Mucosa of gallbladder (tissue), 1 donor: ENCODE data around the gene LTB4R. TPM values are rescaled to one million over a fixed set of nuclear protein-coding genes. Genes with fewer than 3 reads are reported as not detected.
A peak's percentile ranks its signal among the peaks of the same experiment; 100 is the strongest.

Source experiments
- DNase-seq: peaks from one replicate; pipeline ENCODE4 v3.0.0-alpha.2; 2020; ENCODE audit warnings: low spot score
- total RNA-seq: library from RNA; stranded (reverse); gene quantifications from one replicate; pipeline ENCODE4 v1.2.1, GENCODE V29; 2021
- donor health status: DM: no; HTN: no; CAD: no.

Gene LTB4R
- total RNA-seq, 1 donor from 2014 or later, result 6.5 TPM

DNA sequence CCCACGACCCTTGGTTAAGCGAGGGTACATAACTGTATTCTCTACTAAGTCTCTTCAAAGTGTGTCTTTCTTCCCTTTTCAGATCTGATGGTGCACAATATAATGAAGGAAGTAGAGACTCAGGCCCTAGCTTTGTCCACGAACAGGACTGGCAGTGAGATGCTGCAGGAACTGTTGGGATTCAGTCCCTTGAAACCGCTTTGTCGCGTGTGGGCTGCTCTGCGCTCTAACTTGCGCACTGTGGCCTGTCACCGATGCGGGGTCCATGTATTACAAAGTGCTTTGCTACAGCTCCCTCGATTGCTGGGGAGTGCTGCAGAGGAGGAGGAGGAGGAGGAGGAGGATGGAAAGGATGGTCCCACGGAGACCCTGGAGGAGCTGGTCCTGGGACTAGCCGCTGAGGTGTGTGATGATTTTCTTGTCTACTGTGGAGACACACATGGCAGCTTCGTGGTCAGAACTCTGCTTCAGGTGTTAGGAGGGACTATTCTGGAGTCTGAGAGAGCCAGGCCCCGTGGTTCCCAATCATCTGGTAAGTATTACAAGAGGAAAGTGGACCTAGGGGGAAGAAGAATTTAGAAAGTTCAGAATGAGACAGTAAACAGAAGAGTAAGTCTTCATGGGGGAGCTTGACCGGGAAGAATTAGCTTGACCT is 10.8 kb upstream of the LTB4R start:
- DNase-seq, result no peak

DNA sequence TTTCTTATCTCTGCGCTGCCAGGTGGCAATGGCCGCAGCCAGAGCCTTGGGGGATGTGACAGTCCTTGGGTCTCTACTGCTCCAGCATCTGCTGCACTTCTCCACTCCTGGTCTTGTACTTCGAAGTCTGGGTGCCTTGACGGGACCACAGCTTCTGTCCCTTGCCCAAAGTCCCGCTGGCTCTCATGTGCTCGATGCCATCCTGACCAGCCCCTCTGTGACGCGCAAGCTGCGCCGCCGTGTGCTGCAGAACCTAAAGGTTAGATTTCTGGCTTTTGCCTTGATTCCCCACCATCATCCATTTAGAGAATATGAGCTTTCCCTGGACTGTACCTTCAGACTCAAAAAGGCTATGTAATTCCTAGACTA is 7.3 kb upstream of the LTB4R start:
- DNase-seq, result no peak

DNA sequence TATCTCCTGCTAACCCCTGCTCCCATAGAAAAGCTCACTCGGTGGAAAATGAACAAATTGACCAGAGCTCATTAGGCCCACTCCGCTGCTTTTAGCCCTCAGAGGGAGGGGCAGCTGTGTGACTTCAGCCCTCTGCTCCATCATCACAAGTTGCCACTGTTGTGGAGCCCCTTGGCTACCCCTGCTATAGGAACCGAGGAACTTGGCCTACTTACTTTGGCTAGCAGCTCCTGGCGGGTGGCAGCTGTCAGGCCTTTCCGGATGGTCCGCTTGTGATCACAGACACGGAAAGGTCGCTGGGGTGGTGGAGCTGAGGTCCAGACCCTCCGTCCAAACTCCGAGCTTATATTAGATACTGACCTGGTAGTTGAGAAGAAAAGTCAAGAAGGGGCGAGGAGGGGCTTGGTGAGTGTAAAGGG is 4.1 kb upstream of the LTB4R start:
- DNase-seq, result no peak

DNA sequence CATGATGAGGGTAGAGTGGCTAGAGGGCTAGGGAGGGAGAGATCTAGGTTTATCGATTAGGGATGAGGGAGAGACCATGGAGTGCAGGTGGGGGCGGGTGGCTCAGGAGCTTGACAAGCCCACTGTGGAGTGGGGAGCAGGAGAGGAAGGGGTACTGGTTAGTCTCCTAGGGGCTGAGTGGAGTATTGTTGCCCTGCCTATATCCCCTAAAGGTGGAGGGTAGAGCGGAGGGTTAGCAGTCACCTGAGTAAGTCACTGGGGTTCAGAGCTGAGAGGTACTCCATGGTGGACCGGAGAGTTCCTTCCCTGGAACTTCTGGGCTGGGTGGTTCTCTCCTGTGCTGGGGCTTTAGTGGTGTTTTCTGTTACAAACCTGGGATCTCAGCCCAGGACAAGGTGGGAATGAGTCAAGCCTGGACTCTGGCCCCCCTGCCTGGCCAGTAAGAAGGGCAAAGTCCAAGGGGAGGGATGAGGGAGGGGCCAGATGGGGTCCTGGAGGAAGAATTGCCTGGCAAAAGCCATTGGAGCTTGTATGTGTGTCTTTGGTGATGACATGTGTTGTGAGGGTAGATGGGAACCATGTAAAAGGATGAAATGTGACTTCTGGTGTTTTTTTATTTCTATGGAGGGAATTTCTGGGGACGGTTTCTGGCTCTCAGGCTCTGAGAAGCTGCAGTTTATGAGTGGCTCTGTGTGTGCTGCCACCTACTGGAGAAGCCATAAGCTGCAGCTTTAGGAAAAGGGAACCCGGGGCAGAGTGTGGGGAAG is 3.5 kb upstream of the LTB4R start, which contains the start of gene CIDEB:
Gene CIDEB, minus strand, starts transcription at position 403 of the 767 bp plus-strand sequence. Its CDS starts 119 bp downstream, at position 284.
- DNase-seq, result peak; percentile 76

DNA sequence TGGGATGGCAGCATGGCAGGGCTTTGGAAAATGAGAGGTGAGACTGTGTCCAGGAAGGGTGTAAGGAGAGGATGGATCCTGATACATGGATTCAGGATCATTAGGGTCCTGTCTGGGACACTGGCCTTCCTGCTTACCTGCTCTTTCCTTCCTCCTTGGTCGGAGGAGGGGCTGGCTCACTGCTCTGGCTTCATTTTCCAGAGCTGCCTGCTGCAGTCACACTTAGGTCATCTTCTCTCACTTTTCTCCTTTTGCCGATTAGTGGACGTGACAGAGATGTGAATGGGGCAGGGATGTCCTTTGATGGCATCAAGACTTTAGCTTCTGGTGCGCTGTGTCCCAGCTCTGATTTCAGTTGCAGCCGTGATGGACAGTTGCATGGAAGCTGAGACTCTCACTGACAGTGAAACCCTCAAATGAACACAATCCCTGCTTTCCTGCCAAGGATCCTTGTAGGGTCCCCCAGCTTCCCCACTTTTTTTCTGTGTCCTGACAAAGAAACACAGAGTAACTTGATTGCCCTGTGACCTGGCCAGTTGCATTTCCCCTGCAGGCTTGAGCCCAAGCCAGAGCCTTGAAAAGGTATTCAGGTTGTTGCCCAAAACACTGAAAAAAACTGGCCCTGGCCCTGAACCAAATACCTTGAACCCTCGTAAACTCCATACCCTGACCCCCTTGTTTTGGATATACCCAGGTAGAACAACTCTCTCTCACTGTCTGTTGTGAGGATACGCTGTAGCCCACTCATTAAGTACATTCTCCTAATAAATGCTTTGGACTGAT is 2.8 kb upstream of the LTB4R start:
- no peak for DNase-seq

DNA sequence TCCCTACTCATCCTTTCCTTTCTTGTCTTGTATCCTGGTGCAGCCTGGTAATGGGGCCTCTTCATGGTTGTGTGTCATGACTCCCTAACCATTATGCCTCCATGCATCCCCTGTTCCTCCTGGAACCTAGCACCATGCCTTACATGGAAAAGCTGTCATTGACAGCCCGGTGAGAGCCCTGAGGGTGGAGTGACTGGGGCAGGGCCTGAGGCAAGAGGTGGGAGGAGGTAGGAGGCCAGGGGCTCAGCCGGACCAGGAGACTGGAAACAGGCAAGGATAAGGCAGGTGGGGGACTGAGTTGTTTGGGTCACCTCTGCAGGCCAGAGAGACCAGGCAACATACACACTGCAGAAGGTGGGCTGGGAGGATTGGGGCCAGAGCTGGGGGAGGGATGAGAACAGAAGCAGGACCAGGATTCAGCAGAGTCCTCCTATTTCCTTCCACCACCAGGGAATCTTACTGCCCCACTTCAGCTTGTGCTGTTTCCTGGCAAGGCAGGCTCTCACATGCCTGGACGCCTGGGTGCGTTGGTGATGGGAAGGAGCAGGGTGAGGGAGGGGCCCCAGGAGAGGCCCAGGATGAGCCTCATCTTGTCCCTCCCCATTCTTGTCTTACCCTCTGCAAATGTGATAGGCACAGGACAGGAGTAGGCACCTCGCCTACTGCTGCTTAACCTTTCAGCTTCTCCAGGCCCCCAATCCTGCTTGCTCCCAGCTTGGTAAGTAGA is 1.6 kb upstream of the LTB4R start, which contains the start of gene LTB4R2:
Gene LTB4R2, plus strand, starts transcription at position 603 of the 727 bp plus-strand sequence. CDS start 525 bp downstream, outside the sequence.
- no peak for DNase-seq

DNA sequence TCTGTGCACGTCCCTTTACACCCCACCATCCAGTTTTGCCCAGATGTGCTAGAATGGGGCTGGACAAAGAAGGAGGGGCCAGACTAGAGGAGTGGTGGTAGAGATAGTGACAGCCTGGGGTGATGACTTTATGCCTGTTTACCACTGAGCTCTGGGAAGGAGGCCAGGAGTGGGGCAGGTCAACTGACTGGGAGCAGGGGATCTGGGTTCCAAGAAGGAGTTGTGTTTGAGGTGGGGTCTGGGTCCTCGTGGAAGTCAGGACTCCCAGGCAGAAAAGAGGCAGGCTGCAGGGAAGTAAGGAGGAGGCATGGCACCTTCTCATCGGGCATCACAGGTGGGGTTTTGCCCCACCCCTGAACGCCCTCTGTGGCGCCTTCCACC is 1.0 kb upstream of the LTB4R start:
- DNase-seq, result peak; percentile 41

DNA sequence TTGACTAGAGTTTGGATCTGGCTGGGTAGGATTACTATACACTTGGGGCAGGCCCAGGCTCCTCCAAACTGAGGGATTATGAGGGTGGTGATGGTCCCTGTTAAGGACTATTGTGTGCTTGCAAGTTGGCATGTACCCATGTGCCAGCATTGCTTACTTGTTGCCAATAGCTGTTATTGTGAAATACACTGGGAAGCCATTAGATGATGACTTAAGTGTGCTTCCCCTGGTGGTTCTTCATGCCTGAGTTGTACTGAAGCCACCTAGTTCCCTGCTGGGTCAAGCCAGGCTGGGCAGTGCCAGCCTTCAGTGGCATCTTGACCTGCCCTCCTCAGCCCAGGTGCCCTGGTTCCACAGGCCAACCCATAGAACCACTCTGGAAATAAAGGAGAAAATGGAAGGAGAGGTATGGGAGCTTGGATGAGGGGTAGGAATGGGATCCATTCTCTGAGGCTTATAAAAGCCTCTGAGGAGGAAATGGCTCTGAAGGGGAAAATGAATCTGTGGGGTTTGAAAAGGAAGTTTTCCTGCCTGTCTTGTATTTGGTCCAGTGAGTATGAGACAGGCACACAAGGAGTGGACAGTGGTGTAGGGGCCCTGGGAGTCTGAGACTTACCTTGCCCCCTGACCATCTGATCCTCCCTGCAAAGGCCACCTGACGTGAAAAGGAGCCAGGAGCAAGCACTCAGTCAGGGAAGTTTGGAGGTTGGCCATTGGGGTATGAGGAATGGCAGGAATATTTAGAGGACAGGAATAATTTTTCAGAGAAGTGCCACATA is 724 bp downstream of the LTB4R start:
- no peak for DNase-seq

DNA sequence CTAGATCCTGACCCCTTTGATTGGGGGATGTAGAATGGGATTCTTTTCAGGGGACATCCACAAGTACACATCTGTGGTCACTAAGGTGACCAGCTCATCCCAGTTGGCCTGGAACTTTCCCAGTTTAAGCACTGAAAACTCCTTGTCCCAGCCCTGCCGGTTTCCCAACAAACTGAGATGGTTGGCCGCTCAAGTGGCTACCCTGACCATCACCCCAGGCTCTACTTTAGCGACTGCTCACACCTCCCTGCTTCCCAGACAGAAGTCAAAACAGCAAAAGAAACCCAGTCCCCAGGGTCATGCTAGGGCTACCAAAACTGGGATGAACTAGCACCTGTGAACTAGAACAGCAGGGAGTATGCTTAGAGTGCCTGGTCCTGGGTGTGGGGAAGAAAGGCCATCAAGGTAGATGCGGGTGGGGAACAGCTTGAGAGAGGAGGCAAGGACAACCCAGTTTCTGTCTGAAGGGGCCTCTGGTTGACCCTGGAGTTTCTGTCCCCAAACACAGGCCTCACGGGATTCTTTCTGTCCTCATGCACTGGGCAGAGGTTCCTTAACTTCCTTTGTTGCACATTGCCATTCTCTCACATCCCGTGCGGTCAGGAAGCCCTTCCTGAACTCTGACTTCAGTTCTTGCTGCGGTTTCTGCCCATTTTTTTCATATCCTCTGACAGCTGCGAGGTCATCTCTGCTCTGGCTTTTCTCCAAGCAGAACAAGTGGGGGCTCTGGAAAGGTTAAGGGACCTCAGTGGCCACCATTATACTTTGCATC is 1.6 kb downstream of the LTB4R start:
- DNase-seq, result no peak

DNA sequence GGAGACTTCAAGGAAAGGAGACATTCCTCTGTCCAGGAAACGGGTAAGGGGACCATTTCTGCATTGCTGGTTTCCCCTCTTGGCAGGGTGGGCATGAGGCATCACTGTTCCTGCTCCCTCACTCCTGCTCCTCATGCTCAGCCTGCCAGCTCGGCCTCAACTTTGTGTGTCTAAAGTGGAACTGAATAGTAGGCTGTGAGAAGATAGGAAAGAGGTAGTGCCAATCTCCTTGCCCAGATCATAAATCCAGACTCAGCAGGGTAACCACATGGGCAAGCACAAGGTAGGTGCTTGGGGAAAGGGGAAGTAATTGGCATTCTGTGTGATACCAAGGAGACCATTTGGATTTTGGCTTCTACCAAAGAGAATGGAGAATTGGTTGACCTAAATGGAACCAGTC is 2.6 kb downstream of the LTB4R start:
- DNase-seq, result no peak

DNA sequence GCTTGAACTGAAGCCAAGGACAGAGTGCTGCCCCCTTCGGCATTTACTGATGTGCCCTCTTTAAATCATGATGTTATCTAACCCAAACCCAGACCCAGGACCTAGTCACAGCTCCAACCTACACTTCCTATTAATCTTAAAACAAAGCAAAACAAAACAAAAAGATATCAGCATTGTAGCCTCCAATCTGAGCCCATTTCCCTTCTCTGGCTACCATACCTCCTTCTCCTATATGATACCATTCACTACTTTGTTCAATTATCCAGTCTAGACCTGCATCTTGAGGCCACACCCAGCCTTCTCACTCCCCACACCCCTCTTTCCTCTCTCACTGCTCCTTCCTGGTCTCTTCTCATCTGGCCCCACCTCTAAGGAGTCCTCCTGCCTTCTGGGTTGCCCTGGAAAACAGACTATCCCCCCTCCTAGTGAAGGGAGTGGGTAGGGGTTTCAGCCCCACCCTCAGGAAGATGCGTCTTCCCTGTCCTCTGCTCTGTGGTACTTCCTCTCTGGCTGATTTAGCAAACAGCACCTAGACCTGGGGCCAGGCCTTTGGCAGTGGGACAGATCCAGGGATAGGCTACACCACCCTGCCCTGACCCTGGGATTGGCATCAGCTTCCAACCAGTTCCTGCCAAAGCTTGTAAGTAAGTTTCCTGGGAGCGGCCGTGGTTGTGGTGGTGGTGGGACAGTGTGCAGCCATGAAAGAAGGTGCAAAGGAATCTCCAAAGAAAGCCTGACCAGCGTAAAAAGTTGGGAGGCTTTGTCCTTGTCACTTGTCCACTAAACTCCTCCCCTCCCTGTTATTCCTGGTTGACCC is 3.3 kb downstream of the LTB4R start:
- DNase-seq, result no peak

DNA sequence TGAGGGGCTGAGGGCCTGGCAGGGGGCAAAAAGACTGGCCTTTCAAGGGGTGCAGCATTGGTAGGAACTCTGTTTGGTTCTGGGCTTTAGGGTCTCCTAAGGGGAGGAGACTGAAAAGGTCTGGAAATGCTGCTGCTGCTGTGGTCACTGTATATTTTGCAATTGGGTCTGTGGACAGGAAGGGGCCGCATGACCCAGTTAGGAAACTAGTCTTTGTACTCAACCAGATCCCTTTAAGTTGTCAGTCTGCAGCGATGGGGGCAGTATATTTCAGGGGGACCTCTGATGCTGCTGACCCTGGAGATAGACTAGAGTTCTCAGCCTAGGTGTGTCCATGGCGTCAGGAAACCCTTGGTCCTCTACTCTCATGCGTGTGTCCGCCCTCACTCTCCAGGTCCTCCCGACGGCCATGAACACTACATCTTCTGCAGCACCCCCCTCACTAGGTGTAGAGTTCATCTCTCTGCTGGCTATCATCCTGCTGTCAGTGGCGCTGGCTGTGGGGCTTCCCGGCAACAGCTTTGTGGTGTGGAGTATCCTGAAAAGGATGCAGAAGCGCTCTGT is 4.0 kb downstream of the LTB4R start:
- DNase-seq, result no peak

DNA sequence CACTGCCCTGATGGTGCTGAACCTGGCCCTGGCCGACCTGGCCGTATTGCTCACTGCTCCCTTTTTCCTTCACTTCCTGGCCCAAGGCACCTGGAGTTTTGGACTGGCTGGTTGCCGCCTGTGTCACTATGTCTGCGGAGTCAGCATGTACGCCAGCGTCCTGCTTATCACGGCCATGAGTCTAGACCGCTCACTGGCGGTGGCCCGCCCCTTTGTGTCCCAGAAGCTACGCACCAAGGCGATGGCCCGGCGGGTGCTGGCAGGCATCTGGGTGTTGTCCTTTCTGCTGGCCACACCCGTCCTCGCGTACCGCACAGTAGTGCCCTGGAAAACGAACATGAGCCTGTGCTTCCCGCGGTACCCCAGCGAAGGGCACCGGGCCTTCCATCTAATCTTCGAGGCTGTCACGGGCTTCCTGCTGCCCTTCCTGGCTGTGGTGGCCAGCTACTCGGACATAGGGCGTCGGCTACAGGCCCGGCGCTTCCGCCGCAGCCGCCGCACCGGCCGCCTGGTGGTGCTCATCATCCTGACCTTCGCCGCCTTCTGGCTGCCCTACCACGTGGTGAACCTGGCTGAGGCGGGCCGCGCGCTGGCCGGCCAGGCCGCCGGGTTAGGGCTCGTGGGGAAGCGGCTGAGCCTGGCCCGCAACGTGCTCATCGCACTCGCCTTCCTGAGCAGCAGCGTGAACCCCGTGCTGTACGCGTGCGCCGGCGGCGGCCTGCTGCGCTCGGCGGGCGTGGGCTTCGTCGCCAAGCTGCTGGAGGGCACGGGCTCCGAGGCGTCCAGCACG is 4.7 kb downstream of the LTB4R start:
- peak; percentile 51 for DNase-seq

DNA sequence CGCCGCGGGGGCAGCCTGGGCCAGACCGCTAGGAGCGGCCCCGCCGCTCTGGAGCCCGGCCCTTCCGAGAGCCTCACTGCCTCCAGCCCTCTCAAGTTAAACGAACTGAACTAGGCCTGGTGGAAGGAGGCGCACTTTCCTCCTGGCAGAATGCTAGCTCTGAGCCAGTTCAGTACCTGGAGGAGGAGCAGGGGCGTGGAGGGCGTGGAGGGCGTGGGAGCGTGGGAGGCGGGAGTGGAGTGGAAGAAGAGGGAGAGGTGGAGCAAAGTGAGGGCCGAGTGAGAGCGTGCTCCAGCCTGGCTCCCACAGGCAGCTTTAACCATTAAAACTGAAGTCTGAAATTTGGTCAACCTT is 5.3 kb downstream of the LTB4R start:
- DNase-seq, result no peak

DNA sequence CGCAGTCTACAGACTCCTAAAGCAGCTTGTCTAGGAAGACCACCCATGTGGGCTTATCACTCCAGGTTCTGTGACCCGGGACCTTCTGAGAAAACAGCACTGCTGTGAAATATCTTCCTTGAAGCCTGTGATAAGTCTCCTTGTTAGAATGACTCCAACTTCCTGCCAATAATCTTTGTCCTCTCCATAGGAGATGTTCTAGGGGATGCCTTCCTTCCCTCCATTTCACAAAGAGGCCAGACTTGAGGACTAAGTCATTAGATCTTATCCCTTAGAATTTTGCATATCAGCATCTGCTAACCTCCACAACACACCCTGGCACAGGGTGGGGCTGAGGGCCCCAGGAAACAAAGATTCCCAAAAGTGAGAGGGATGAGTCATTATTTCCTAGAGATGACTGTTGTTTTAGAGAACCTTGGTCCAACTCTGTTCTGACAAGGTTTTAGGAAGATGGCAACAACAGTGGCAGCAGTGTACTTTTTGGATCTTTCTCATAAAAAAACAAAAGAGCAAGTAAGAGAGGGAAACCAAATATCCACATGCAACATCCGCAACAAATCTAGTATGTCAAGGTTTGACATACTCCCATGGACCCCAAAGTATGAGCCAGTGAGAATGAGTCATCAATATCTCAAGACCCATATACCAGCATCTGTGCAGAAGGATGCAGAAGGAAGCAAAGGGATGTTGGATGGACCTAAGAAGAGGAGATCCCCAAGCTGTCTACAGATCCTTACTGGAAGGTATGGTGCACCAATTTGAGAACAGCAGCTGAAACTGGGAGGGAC is 6.0 kb downstream of the LTB4R start:
- no peak for DNase-seq

DNA sequence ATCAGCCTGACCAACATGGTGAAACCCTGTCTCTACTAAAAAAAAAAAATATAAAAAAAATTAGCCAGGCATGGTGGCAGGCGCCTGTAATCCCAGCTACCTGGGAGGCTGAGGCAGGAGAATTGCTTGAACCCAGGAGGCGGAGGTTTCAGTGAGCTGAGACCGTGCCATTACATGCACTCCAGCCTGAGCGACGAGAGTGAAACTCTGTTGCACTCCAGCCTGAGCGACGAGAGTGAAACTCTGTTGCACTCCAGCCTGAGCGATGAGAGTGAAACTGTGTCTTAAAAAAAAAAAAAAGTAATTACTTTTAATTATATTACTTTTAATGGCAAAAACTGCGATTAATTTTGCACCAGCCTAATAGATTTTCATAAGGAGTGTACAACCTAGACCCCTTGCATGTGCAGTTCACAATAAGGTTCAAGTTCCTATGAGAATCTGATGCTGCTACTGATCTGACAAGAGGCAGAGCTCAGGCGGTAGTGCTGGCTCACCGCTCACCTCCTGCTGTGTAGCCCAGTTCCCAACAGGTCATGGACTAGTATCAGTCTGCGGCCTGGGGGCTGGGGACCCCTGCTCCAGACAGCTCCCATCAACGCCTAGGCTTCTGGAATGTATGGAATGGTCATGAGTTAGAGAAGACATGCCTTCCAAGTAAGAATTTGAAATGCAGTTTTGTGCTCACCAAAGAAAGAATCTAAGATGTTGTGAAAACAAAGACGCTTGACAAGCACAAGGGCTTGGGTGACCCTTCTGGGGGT is 10.1 kb downstream of the LTB4R start:
- no peak for DNase-seq

DNA sequence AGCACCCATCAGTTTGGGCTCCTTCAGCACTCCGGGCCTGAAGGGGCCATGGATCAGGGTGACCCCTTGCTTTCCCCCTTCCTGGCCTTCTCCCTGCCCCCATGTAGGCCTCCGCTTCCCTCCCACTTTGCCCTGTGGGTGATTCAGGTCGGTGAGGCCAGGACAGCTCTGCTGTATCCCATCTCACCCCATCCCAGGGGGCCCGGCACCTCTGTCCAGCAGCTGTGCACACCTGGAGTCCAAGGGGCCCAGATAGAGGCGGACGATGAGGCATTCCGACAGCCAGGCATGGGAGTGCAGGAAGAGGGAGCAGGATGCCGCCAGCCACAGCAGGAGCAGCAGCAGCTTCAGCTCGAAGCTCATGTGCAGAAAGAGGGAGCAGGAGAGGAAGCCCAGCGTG is 11.4 kb downstream of the LTB4R start:
- no peak for DNase-seq
